Measurements from ENCODE around the gene SCO1.
"Not testable (repeated sequence)": the region's sequence is repeated elsewhere in the genome, so short reads cannot be mapped to it uniquely, and the experiment has no call there.

SCO1 gene

DNA sequence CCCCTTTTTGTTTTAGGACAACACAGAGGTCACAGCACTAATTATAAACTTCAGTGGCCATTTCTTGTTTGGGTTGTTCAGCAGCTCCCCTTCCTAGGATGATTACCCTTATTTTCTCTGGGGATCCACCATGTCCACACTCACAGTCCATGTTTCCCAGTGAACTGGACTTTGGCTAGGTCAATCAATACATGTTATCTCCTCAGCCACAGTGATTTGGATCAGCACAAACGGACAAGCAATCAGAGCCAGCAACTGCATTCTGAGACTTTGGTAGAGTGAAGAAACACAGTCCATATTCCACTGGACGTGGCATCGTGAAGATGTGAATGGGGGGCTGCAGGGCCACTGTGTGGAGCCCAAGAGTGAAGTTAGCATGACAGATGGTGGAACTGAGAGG lies 27.9 kb upstream of the SCO1 start:
- DNase-seq (ENCODE audit: low read depth in 2 of 2): no peak

DNA sequence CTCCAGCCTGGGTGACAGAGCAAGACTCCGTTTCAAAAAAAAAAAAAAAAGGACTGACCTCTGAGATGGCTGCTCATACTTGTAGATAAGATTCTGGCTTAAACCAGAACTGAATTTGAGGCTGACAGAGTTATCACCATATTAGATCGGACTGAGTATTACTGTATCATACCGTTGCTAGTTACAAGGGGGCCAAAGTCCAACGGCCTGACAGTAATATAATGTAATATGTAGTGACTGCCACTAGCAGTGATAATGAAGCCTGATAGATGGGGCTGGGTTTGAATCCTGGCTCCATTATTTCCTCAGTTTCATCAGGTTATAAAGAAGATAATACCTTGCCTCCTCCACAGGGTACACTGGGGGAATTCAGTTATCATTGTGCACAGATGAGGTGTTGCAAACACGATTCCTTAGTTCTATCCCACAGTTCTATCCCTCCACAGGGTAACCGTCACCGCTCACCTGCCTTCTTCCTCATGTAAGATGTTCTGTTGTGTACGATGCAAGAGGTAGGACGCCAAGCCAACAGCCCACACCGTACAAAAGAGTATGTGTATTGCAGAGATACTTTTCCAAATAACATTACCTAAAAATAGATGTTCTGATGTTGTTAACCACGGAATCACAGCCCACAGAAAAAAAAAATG lies 27.3 kb upstream of the SCO1 start:
- DNase-seq (ENCODE audit: low read depth in 2 of 2): no peak

DNA sequence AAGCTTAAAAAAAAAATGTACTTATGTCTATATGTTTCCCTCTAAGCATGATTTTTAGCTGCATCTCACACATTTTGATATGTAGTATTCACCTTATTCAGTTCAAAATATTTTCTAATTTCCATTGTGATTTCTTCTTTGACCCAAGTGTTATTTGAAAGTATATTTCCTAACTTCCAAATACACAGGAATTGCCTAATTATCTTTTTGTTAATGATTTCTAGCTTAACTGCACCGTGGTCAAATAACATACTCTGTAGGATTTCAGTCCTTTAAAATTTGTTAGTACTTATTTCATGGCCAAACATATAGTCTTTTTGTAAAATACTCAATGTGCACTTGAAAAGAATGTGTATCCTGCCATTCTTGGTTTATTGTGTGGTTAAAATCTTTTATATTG lies 21.2 kb upstream of the SCO1 start:
- DNase-seq (ENCODE audit: low read depth in 2 of 2): no peak

DNA sequence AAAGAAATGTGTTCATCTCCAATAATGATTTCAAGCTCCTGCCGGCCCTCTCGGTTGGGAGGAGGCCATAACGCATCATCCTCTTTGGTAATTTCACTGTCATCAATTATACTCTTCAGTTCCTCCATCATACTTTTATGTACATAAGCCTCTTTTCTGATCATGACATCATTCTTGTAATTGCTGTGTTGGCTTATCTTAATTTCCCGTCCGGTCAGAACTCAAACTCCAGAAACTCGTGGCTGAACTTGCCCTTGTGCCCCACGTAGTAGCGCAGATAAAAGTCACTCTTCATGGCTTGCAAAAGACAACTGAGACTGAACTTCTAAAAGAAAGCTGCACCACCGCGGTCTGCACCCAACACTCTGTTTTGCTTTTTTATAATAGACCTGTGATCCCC lies 18.9 kb upstream of the SCO1 start:
- DNase-seq (ENCODE audit: low read depth in 2 of 2): no peak

DNA sequence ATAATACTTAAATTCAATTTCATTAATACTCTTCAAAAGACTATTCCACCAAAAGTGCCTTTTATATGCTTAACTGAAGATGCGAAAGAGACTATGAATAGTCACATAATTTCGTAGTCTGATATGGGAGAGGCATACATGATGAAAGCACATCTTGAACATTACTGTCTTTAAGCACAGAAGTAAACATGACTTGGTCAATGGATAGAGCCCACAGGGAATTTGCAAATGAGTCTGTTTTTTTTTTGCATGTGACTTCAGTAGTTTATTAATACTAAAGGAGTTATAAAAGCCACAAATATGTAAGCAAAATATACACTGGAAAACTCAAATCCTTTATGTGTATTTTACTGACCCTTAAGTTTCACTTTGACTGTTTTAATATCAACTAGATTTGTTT lies 16.0 kb upstream of the SCO1 start:
- no peak for DNase-seq (ENCODE audit: low read depth in 2 of 2)

DNA sequence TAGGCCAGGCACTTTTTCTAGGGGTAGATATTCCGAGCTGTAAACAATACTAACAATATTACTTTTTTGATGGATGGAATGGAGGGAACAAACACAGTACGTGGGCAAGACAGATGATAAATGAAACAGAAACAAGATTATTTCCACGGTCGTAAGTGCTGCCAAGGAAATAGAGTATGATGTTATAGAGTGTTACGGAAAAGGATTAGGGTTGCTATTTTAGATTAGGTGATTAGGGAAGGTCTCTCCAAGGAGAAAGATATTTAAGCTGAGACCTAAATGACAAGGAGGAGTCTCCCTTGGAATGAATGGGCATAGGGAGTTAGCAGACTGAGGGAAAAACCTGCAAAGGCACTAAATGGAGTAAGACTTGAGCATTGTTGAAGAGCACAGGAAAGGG lies 8.4 kb upstream of the SCO1 start:
- DNase-seq (ENCODE audit: low read depth in 2 of 2): no peak

DNA sequence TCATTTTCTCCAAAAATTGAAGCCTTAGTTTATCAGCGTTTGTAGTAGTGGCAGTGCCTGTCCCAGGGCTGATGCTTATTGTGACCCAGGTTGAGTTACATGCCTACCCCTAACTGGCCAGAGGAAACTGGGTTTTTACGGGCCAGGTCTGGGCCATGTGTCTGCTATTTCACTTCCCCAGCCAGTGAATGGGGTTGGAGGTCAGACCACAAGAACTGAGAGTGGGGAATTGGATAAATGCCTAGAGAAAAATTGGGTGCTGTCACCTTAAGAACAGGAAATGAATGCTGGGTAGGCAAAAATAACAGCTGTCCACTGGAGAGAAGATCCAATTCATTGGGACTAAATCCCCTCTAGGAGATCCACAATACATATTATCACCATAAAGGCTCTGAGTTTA lies 5.2 kb upstream of the SCO1 start:
- DNase-seq (ENCODE audit: low read depth in 2 of 2): no peak

DNA sequence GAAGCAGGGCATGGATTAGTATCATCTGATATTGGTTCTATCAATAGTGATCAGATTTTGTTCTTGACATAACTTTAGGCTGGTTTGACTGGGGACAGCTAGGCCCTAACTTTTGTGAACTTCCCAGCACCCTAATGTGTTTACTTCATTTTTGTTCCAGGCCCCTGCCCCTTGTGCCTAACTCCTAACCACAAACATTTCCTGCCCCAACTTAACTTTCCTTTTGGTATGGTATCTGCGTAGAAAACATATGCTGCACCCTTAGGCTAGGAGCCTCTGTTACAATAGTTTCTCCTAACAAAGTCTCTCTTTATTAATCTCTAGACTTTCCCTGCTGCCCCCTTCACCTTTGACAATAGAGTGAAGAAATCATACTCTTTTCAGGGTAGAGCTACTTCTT lies 2.5 kb upstream of the SCO1 start:
- no peak for DNase-seq (ENCODE audit: low read depth in 2 of 2)

DNA sequence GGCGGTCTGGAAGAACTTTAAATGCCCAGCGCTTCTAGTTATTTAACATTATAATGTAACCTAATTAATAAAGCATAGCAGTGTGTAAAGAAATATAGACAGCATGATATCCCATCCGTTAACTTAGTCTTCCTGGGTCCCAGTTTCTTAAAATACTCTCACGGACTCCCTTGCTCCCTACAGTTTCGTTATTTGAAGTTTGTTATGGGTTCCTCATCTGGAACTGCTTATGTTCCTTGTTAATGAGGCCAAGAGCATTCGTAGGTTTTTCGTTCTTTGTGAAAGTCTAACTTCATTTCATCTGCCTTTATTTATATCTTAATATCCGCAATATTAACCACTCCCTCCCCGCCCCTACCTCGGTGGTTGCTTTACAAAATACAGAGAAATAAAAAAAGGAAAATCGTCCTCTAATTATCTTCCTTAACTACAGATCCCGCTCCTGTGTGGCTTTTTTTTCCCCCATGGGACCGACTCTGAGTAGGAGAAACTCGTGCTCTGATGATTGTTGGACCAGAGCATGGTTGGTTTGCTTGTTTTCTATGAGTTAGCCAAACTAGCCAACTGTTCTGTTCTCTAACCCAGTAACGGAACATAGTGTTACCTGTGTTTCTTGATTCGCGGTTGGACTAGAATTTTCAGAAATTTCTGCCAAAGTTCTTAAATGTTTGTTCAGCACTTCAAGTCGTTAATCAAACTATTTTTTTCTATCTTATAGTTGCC lies 924 bp upstream of the SCO1 start:
- DNase-seq (ENCODE audit: low read depth in 2 of 2): no peak

DNA sequence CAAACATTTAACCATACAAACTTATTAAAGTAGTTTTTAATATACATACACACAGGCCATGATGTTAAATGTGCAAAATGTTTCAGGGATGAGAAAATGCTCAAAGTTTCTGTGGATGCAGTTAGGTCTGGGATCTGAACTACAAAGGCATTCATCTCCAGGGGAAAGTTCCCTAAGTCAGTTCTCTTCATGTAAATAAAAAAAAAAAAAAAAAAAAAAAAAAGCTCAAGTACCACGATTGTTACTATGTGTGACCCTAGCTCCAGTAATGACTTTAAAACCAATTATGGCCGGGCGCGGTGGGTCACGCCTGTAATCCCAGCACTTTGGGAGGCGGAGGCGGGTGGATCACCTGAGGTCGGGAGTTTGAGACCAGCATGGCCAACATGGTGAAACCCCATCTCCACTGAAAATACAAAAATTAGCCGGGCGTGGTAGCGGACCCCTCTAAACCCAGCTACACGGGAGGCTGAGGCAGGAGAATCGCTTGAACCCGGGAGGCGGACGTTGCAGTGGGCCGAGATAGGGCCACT lies 1.4 kb downstream of the SCO1 start:
- DNase-seq (ENCODE audit: low read depth in 2 of 2): not testable (repeated sequence)

DNA sequence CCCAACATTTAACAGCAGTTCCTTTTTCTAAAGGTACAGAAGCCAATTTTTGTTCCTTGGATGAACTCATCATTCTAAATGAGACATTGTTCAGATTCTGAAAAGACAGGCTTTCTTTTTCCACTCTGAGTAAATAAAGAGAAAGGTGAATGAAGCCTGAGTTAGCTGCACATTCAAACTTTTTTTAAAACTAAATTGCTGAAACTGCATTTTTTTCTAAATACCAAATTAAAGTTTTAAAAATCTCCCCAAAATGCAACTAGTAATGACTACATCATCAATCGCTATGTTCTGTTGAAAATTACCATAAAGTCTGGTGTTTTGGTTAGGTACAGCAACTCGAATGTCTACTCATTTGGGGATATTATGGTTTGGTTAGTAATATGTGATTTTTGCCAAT lies 9.8 kb downstream of the SCO1 start:
- DNase-seq (ENCODE audit: low read depth in 2 of 2): no peak

DNA sequence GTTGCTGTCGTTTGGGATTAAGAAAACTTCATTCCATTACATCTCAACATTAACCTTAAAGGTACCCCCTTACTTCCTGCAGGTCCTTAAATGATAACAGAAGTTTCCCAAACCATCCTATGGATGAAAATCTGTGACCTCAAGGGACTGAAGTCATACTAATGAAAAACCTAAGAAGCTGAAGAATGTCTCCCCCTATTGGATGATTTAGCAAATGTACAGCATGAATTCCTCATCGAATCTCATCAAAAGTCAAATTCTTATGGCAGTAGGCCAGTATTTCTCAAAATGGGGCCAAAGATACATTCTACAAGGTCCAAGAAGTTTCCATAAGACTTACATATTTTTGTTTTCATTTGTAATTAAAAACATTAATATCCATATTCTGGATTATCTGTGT lies 13.5 kb downstream of the SCO1 start:
- no peak for DNase-seq (ENCODE audit: low read depth in 2 of 2)

DNA sequence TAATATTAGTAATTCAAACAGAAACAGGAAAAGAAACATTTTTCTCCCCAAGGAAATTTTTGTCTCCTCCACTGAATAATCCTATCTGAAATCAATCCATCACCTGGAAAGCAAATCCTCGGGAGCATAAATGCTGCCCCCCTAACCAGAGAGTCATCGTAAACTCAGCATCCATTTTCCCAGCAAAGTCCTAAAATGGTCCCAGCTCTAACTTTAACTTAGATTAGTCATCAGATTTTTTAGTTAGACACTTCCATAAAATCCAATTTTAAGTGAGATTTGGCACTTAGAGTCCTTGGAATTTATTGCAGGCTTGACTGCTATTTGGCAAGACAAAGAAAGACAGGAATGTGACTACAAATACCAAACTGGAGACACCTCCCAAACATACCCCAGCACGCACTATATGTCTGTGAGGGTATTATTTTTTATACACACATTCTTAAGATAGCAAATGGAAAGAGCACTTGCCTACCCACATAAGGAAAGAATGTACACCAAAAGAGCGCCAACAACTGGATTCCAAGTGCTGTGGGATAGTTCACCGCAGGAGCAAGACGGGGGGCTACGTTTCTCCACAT lies 15.4 kb downstream of the SCO1 start:
- no peak for DNase-seq (ENCODE audit: low read depth in 2 of 2)

DNA sequence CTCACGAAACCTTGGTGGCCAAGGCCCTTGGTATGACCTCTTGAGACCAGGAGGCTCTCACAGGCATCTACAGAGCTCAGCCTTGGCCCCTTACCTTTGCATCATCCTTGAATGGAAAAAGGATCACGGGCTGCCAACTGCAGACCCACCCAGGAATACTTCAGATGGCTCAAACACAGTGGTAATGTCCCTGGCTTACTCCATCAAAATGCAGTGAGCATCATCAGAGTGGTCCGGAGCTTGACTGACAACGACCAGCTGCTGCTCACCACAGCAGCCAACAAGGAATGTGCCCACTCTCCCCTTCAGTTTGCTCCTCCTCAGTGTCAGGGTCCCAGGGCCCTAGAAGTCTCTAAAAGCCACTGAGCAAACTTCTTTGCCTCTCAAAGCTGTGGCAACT lies 22.6 kb downstream of the SCO1 start:
- no peak for DNase-seq (ENCODE audit: low read depth in 2 of 2)

DNA sequence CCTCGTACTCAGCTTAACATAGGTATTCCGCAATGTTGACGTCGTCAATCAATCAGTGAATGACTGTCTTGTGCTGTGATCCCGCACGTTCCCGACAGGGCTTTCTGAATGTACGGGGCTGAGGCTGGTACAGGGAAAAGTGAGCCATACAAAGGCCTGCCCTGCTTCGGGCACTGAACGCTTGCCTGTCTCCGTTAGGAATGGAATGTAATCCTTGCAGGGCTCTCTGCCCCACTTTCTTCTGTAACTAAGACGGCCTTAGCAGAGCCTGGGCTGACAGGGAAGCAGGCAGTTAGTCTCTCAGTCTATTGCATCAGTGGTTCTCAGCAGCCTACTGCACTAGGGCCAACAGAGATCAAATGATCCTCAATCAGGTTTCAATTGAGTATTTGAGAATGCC lies 24.0 kb downstream of the SCO1 start:
- DNase-seq (ENCODE audit: low read depth in 2 of 2): no peak

DNA sequence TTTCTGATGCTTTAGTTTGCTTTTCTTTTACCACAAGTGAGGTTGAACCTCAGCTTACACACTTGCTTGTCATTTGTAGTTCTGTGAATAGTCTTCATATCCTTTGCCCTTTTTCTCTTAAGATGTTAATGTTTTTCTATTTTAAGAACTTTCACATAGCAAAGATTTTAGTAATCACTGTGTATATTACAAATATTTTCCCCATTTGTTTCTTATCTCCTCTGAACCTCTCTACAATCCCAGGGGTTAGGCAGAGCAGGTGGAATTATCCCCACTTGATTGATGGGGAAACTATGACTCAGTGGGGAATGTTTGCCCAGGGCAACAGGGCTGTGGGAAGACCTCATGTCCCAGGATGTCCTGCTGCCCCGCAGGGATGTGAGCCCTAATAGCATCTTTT lies 28.6 kb downstream of the SCO1 start:
- no peak for DNase-seq (ENCODE audit: low read depth in 2 of 2)

DNA sequence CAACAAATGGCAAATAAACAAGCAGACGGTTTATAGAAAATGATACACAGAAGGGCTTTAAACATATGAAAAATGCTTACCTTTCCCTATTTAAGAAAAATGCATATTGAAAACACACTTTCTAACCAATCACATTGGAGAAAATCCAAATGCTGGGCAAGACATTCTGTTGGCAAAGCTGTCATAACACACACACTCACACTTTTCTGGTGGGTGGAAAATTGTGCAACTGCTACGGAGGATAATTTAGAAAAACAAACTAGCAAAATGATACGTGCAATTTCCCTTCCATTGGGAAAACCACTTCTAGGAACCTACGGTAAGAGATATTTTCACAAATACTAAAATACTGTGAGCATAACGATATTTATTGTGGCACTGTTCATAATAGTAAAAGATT lies 30.4 kb downstream of the SCO1 start:
- no peak for DNase-seq (ENCODE audit: low read depth in 2 of 2)

DNA sequence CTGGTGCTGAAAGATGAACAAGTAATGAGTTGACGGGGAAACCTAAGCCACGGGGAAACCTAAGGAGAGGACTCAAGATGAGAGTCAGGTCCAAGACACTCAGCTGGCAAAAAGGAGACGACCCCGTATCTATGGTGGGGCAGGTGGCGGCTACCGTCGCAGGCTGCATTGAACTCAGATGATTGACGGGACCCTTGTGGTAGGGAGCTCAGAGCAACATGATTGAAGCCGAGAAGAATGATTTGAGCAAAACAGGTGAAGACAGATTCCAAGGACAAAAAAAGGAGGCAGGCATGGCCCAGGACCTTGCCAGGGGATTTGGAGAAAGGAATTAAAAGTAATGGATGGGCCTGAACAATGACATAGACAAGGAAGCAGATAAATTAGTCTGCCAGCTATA lies 32.8 kb downstream of the SCO1 start:
- DNase-seq (ENCODE audit: low read depth in 2 of 2): no peak

DNA sequence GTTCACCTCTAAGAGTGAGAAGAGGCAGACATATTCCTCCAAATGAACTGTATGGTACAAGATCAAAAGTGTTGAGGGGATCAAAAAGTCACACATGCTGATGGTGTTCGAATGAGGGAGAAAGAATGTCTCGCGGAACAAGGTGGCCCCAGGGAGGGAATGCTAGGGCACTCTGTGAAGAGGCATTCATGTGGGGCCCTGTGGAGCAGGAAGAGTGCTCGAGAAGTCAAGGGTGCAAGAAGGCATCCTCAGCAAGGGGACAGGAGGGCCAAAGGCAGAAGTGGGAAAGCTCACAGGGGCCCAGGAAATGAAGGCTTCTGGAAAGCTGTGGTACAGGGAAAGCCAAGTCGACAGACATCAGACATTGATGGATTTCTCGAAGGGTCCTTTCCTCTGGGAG lies 34.1 kb downstream of the SCO1 start:
- no peak for DNase-seq (ENCODE audit: low read depth in 2 of 2)

DNA sequence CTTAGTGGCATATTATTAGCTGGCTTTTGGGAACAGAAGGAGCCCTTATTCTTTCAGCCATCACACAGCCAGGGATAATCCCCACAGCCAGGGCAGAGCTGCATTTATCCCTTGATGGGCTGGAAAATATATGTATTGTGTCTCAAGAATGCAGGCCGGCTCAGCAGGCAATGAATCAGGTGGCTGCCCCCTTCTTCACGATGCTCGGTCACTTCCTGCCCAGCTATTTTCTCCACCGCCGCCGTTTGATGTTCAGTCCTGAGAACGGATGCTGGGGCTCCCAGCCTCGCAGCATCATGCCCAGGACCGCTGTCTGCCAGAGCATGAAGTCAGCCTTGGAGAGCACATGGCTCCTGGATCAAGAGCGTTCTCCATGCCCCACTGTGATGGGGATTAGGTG lies 35.9 kb downstream of the SCO1 start:
- no peak for DNase-seq (ENCODE audit: low read depth in 2 of 2)

DNA sequence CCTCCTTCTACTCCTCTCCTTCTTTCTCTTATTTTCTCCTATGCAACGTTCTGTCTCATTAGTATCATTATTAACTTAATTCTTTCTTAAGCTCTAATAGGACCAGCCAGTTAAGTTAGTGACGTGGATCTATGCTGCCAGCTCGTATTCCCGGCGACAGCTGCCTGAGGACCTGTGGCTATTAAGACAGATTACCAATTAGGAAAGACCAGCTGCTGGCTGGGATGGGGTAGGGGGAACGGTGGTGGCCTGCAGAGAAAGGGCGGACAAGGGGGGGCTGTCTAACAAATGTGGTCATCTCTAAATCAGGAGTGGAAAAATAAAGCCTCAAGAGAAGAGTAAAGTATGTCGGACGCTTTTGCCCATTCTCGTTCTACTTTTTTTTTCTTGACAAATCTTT lies 39.5 kb downstream of the SCO1 start:
- no peak for DNase-seq (ENCODE audit: low read depth in 2 of 2)

DNA sequence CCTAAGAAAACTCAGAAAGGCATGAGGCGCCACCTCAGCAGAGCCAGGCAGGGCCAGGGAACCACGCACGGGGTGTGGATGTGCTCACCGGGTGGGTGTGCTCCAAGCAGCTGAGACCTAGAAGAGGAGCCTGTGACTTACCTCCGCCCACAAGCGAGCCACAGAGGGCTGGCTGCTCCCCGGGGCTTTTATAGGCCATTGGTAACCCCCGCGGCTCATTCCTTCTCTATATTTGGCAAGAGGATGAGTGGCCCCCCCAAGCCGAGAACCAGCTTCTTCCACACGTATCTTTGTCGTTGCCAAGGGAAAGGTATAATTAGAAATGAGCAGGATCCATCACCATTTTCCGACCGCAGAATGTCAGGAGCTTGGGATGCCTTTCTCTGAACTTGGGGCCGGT lies 40.2 kb downstream of the SCO1 start, which contains the start of gene MYH3:
Gene MYH3, minus strand, starts transcription at position 162 of the 400 bp plus-strand sequence. CDS start 2,245 bp downstream, outside the sequence.
- DNase-seq (ENCODE audit: low read depth in 2 of 2): no peak

DNA sequence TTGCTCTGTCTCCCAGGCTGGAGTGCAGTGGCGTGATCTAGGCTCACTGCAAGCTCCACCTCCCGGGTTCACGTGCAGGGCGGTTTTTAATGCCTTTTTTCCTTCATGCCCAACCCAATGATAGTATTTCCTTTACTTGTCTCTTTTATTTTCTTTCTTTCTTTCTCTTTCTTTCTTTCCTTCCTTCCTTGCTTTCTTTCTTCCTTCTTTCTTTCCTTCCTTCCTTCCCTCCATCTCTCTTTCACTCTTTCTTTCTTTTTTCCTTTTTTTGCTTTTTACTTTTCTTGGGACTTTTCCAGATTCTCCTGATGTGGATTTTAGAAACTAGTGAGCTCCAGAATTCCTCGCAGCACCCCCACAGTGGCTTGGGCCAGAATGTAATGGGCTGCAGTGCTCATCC lies 43.3 kb downstream of the SCO1 start:
- DNase-seq (ENCODE audit: low read depth in 2 of 2): no peak
